DOHH2 (cell line): ENCODE data around the gene MAPK11.

ENCODE experiments used
- H3F3A ChIP-seq: fragments of 200-600 bp; sonication (generic), shearing (Covaris generic); 2 replicates; pipeline ENCODE4 v1.6.0; 2016; ENCODE audit warnings: antibody characterized with exemption, mild to moderate bottlenecking; ENCODE audit not compliant: control insufficient read depth, insufficient read depth
- H3K27ac ChIP-seq: fragments of 200-600 bp; sonication (generic); 2 replicates; pipeline ENCODE4 v1.5.1; 2014; ENCODE audit warnings: low read depth, mild to moderate bottlenecking, low read length, moderate library complexity
- H3K27me3 ChIP-seq: fragments of 200-600 bp; sonication (generic); 2 replicates; pipeline ENCODE4 v1.6.1; 2014; ENCODE audit warnings: mild to moderate bottlenecking, low read length, mixed read lengths; ENCODE audit not compliant: control insufficient read depth
- H3K36me3 ChIP-seq: fragments of 200-600 bp; sonication (generic); 2 replicates; pipeline ENCODE4 v1.6.1; 2014; ENCODE audit warnings: mild to moderate bottlenecking, low read length, moderate library complexity, mixed read lengths; ENCODE audit not compliant: control insufficient read depth
- H3K4me1 ChIP-seq: fragments of 200-600 bp; sonication (generic); 2 replicates; pipeline ENCODE4 v1.6.1; 2014; ENCODE audit warnings: mild to moderate bottlenecking, low read length, mixed read lengths; ENCODE audit not compliant: control insufficient read depth
- H3K4me2 ChIP-seq: fragments of 200-600 bp; sonication (generic); 2 replicates; pipeline ENCODE4 v1.6.0; 2014; ENCODE audit warnings: mild to moderate bottlenecking, low read length, moderate library complexity
- H3K4me3 ChIP-seq: fragments of 200-600 bp; sonication (generic); 2 replicates; pipeline ENCODE4 v1.5.1; 2014; ENCODE audit warnings: mild to moderate bottlenecking, low read length, mixed read lengths
- H3K79me2 ChIP-seq: fragments of 200-600 bp; sonication (generic); 2 replicates; pipeline ENCODE4 v1.6.1; 2014; ENCODE audit warnings: mild to moderate bottlenecking, low read length, mixed read lengths; ENCODE audit not compliant: control insufficient read depth
- H3K9me2 ChIP-seq: fragments of 200-600 bp; sonication (generic); replicated peaks from 2 replicates; pipeline ENCODE4 v1.6.1; 2014; ENCODE audit warnings: mild to moderate bottlenecking, low read length, mixed read lengths; ENCODE audit not compliant: control insufficient read depth
- H3K9me3 ChIP-seq: fragments of 200-600 bp; sonication (generic); 2 replicates; pipeline ENCODE4 v1.6.1; 2014; ENCODE audit warnings: antibody characterized with exemption, low read length, mixed read lengths; ENCODE audit not compliant: control insufficient read depth, insufficient read depth
- H4K20me1 ChIP-seq: fragments of 200-600 bp; sonication (generic); 2 replicates; pipeline ENCODE4 v1.6.0; 2014; ENCODE audit warnings: low read depth, mild to moderate bottlenecking, antibody characterized with exemption, low read length, moderate library complexity; ENCODE audit not compliant: control insufficient read depth, insufficient read depth
- EZH2phosphoT487 ChIP-seq: fragments of 200-600 bp; sonication (generic); IDR thresholded peaks from 2 replicates; pipeline ENCODE4 v1.6.1; 2017; ENCODE audit warnings: borderline replicate concordance, mild to moderate bottlenecking, antibody characterized with exemption, low read length, moderate library complexity, mixed read lengths
- TF ChIP-seq, protein P1 (sequence below): fragments of 200-600 bp; sonication (generic); IDR thresholded peaks from one replicate; pipeline ENCODE4 v1.5.1; 2014; ENCODE audit warnings: antibody characterized with exemption, mild to moderate bottlenecking, low read depth, low read length; ENCODE audit not compliant: poor library complexity, severe bottlenecking

Gene MAPK11

DNA sequence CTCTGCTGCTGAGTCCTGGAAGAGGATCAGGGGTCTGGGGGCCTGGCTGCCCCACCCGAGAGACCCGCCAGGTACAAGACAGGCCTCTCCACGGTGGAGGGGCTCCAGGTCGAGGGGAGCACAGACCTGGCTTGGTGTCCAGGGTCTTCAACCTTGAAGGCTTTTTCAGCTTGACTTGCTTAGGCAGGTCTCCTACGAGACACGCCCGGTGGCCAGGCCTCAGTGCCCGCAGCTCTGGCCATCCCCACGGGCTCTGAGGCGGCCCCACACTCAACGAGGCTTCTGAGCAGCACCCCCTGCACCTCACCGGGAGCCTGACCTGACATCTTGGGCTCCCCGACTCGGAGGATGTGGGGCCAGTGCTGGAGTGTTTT is 43.9 kb upstream of the MAPK11 start:
- Histone ChIP-seq H4K20me1 (no peaks in the 10 kb centered on the region), H3K4me2 (peak overlapping the region; percentile 97), H3K4me1 (peaks cover 85% of the 10 kb centered on the region), H3K9me3 (no peaks in the 10 kb centered on the region), H3K36me3 (no peaks in the 10 kb centered on the region), H3F3A (peaks cover 17% of the 10 kb centered on the region), H3K9me2 (no peaks in the 10 kb centered on the region), H3K27ac (peak overlapping the region; percentile 89), H3K79me2 (peaks cover 10% of the 10 kb centered on the region), H3K4me3 (peak overlapping the region; percentile 92), H3K27me3 (no peaks in the 10 kb centered on the region)
- no peak for TF ChIP-seq EZH2phosphoT487
- TF ChIP-seq, protein P1, sequence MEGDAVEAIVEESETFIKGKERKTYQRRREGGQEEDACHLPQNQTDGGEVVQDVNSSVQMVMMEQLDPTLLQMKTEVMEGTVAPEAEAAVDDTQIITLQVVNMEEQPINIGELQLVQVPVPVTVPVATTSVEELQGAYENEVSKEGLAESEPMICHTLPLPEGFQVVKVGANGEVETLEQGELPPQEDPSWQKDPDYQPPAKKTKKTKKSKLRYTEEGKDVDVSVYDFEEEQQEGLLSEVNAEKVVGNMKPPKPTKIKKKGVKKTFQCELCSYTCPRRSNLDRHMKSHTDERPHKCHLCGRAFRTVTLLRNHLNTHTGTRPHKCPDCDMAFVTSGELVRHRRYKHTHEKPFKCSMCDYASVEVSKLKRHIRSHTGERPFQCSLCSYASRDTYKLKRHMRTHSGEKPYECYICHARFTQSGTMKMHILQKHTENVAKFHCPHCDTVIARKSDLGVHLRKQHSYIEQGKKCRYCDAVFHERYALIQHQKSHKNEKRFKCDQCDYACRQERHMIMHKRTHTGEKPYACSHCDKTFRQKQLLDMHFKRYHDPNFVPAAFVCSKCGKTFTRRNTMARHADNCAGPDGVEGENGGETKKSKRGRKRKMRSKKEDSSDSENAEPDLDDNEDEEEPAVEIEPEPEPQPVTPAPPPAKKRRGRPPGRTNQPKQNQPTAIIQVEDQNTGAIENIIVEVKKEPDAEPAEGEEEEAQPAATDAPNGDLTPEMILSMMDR = no peak

DNA sequence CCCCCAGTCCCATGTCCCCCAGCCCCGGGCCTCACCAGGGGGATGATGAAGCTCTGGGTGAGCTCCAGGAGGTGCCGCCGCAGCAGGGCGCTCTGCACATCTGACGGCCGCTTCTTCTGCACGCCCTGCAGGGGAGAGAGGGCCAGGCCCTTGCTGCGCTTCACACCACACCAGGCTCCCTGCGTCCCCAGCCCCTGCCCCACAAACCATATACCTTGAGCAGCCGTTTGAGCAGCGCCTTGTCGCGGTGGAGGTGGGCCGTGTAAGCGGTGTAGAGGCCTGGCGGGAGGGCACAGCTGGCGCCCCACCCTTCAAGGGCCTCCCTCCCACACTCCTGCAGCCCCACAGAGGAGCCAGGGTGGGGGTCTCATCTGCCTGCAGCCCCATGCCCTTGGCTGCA is 43.4 kb upstream of the MAPK11 start:
- Histone ChIP-seq H4K20me1 (no peaks in the 10 kb centered on the region), H3K4me2 (peak overlapping the region; percentile 97), H3K27ac (peak overlapping the region; percentile 89), H3K4me1 (peaks cover 85% of the 10 kb centered on the region), H3F3A (peaks cover 22% of the 10 kb centered on the region), H3K9me2 (no peaks in the 10 kb centered on the region), H3K27me3 (no peaks in the 10 kb centered on the region), H3K9me3 (no peaks in the 10 kb centered on the region), H3K79me2 (peaks cover 10% of the 10 kb centered on the region), H3K4me3 (peak overlapping the region; percentile 92), H3K36me3 (no peaks in the 10 kb centered on the region)
- no peak for TF ChIP-seq EZH2phosphoT487
- TF ChIP-seq, protein P1 = no peak

DNA sequence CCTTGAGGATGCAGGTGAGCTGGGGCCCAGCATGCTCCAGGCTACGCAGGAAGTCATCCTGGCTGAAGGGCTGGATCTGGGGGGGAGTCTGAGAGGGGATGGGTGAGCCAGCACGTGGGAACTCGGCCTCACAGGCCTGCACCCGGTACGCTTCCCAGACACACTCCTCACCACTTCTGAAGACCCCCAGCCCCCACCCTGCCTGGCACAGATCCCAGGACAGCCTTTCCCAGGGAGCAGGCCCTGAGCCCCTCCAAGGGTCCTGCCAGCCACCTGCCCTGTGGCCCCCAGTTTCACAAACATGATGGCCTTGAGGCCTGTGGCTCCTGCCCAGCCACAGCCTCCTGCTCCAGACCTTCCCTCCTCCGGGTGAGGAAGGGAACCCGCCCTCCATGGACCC is 42.8 kb upstream of the MAPK11 start:
- Histone ChIP-seq H3K27ac (no peak overlapping the region), H3F3A (peaks cover 24% of the 10 kb centered on the region), H3K4me1 (peaks cover 85% of the 10 kb centered on the region), H3K4me3 (no peak overlapping the region), H3K79me2 (peaks cover 10% of the 10 kb centered on the region), H3K27me3 (no peaks in the 10 kb centered on the region), H3K9me2 (no peaks in the 10 kb centered on the region), H3K9me3 (no peaks in the 10 kb centered on the region), H4K20me1 (no peaks in the 10 kb centered on the region), H3K4me2 (peak overlapping the region; percentile 42), H3K36me3 (no peaks in the 10 kb centered on the region)
- TF ChIP-seq, protein P1 = no peak
- TF ChIP-seq EZH2phosphoT487 = no peak
